ENCODE results near the gene ATP8B4.
"Not testable (repeated sequence)": the region's sequence is repeated elsewhere in the genome, so short reads cannot be mapped to it uniquely, and the experiment has no call there.

ATP8B4 gene

GRCh38 chr15:50108461-50108860 lies 10.6 kb downstream of the ATP8B4 start:
- DNase-seq = no peak

- DNase-seq = no peak
Measured at GRCh38 chr15:50107591-50108408, 11.2 kb downstream of the ATP8B4 start.

DNA sequence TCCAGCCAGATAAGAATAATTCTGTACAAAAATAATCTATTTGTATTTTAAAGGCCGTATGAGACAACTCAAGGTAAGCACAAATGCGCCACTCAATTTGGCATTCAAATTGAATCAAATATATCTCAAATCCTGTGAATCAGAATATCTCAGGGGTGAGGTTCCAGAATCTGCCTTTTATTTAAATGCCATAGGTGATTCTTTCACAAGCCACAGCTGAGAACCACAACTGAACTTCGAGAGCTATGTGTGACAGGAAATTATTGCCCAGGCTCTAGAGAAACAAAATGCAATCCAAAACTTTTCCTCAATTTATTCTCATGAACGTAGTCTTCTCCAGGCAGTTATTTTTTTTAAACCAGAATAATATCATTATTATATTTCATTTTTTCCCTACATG lies 11.9 kb downstream of the ATP8B4 start:
- no peak for DNase-seq

DNA sequence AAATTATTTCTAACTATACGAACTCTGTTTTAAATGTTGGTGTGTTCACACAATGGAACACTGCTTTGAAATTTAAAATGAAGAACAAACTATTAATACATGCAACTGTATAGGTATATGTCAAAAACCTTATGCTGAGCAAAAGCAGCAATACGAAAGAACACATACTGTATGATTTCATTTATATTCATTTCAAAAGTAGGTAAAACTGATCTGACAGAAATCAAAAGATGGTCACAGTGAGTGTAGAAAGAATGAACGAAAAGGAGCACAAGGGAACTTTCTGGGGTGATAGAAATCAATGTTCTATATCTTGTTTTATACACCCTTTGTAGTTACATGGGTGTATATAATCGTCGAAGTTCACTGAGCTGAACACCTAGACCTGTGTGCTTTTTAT lies 12.6 kb downstream of the ATP8B4 start:
- no peak for DNase-seq

DNA sequence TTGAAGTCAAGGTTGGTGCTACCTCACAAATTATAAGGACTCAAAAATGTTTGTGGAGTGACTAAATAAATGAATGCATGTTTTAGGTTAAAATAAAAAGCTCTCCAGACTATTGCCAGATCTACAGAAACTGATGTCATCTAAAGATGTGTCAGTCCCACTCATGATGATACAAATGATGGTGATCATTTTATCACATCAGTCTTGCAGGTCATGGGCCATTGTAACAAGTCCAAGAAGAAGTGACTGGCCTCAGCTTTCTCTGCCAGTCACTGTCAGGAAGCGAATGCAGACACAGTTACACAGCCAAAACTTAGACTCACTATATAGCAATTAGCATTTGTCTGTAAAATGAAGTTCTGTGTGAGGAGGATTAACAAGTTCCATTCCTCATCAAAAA lies 18.5 kb downstream of the ATP8B4 start:
- no peak for DNase-seq

- no peak for DNase-seq
Measured at GRCh38 chr15:50098545-50098944, 20.5 kb downstream of the ATP8B4 start.

DNA sequence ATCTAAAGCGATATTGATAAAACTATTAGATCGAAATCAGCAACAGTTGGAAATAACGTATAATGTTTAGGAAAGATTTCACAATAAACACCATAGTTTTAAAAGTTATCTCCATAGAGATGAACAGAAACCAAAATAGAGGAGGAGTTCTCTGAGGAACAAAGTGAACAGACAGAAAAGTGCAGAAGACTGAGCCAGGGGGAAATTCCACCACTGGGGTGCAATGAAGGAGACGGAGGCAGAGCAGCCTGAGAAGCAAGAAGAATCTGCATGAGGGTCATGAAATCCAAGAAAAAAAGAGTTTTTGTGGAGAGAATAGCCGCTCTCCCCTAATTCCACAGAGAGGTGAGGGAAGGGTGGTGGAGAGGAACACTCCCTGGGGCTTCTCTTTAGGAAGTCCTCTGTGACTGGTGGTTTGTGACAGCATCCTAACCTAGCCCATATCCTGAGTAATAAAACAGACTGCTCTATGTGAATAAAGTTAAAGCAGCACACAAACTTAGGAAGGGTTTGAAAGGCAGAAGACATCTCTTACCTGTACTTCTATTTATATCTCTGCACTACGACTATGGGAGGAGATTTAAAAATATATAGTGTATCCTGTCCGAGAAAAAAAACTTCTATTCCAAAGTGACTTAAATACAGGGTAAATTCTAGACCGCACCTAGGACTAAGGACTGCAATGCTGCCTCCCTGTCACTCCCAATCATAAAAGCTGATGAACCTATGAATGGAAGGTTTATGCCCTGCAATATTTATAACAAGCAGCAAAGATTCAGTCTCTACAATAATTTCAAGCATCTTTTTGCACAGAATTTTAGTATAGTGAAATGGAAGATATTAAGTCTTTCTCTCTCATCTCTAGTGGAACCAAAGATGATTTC lies 22.9 kb downstream of the ATP8B4 start:
- no peak for DNase-seq

GRCh38 chr15:50089386-50089785 lies 29.6 kb downstream of the ATP8B4 start:
- not testable (repeated sequence) for DNase-seq

DNA sequence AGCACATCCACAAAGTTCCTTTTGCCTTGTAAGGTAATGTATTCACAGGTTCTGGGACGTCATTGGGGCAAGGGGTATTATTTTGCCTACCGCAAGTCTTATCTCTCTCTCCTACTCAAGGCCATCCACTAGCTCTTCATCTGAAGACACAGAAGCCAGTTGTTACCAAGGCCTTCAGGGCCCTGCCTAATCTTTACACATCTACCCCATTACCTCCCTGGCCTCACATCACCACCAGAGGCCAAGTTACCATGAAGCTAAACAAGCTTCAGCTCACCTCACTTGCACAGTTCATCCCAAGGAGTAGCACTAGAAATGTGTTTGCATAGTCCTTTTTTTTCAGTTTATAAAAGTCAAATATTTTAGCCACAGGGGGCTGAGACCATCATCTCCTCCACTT lies 34.1 kb downstream of the ATP8B4 start:
- no peak for DNase-seq

DNA sequence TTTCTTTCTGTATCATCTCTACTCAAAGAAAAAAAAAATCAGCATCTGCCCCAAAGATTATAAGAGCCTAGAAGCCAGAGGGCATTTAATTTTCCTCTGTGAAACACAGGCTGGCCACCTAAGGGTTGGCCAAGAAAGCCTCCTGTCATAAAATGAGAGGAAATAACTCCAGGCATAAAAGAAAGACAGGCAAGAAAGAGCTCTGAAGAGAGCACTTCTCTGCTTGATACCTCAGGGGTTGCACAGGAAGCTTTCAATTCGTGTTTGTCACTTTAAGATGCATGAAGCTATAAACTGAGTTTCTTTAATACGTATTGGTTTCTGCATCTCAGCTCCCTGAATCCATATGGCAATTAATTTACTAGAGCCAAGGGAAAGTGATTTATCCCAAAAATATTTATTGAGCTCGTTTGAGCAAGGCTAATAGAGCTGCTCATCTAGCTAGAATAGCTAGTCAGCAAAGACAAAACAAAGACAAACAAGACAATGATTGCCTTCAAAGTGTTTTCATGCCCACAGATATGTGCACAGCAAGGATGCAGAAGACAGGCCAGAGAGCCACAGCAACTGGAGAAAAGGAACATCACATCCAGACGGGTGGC lies 35.5 kb downstream of the ATP8B4 start:
- DNase-seq = no peak

DNA sequence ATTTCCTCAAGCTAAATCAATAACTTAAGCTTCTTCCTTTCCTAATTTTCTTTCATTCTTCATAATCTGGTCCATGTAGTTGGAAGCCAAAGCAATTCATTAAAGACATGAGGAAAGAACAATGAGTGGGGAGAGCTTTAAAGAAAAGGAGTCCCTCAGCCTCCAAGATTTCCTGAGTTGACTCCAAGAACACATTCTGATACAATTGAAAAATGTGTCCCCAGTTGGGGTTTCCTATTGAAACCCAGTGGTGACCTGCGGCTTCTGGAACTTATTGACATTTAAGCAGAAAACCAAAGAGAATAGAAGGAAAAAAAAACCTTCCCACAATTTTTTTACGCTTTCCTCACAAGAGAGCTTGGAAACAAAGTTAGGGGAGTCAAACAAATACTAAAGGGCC lies 37.0 kb downstream of the ATP8B4 start:
- no peak for DNase-seq

- no peak for DNase-seq
Measured at GRCh38 chr15:50077651-50078050, 41.4 kb downstream of the ATP8B4 start.

DNA sequence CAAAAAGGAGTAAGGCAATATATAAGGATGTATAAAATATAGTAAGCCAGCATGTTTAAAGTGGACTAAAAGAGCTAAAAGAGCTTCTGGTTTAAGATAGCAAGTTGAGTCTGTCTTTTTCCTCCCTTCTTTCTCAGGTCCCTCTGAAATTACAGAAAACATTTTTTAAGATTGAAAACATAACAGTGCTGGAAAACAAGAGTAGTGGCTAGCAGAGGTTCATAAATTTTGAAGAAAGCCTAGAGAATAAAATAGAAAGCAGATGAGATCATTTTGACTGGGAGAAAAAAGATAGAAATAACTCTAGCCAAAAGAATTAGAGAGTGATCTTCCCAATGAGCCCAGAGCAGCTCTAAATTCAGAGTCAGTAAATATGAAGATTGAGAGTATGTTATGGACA lies 41.9 kb downstream of the ATP8B4 start:
- no peak for DNase-seq

GRCh38 chr15:50075319-50075718 lies 43.7 kb downstream of the ATP8B4 start:
- DNase-seq = no peak

GRCh38 chr15:50071551-50072258 lies 47.3 kb downstream of the ATP8B4 start:
- DNase-seq = no peak

- DNase-seq = no peak
Measured at GRCh38 chr15:50068016-50068415, 51.0 kb downstream of the ATP8B4 start.

DNA sequence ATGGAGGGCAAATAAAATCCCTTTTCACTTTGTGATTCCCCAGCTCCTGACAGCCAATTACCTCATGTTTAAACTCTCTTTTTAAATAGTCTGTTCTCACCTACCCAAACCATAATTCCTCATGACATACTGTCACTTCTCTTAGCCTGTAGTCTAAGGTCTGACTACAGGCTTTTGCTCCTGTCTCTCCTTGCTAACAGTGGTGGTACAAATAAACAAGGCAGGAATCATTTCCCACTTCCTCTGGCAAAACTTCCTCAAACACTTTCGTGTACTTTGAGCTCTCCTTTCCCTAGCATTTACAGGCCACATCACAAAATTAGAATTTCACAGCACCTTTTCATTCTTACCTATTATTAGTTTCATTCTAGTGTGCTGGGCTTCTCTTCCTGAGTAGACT lies 51.8 kb downstream of the ATP8B4 start:
- no peak for DNase-seq

GRCh38 chr15:50066666-50067065 lies 52.4 kb downstream of the ATP8B4 start:
- DNase-seq = no peak

DNA sequence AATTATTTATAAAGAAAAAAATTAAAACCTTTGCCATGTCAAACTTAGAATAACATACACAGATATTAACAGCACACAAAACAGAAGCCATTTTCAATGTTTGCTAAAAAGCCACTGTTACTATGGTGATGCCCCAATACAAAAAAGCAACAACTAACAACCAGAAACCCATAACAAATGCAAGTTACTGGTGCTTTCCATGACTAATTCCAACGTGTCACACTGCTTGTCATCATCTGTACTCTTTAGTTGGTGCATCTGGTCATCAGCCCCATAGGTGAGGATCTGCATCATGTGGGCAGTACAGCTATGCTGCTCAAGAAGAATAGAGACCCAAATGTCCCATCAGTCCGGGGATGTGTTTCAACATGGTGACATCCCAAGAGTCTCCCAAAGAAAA lies 52.8 kb downstream of the ATP8B4 start:
- DNase-seq = no peak

DNA sequence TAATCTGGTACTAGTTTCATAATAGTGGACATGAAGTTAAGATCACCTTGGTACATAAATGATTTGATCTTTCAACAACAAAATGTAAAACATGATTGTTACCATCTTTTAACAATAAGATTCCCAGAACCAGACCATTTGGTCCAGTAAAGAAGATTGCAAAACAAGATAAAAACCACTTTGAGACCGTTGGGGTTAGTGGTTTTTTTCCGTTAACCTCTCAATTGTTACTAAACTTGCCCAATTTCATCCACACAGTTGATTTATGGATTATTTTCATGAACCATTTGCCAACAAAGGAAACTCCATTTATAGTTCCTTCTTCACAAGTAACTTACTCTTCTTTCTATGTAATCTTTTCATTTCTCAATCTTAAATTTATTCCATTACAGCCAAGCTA lies 53.8 kb downstream of the ATP8B4 start:
- no peak for DNase-seq

DNA sequence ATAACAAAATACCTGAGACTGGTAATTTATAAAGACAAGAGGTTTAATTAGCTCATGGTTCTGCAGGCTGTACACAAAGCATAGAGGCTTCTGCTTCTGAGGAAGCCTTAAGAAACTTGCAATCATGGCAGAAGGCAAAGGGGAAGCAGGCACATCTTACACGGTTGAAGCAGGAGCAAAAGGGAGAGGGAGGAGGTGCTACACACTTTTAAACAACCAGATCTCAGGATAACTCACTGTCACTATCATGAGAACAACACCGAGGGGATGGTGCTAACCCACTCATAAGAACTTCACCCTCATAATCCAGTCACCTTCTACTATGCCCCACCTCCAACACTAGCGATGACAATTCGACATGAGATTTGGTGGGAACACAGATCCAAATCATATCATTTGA lies 54.4 kb downstream of the ATP8B4 start:
- no peak for DNase-seq

- no peak for DNase-seq
Measured at GRCh38 chr15:50063226-50063625, 55.8 kb downstream of the ATP8B4 start.

DNA sequence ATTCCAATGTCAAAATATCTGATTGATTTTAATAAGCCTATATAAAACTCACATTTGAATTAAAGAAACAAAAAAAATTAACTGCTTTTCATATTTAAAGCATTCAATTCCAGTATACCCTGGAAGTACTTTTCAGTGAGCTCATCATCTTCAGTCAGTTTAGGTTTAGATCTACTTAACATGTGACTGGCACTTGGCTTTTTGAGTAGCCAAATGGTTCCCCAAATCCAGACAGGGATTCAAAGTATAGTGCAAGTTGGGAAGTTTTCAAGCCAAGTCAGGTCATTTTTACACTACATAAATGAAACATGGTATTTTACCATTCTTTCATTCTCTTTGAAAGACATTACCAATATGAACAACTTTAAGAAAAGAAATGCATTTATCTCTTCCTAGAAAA lies 57.5 kb downstream of the ATP8B4 start:
- no peak for DNase-seq
